ENCODE results near the gene HOXB2. TPM values are rescaled to one million over a fixed set of nuclear protein-coding genes. Genes with fewer than 3 reads are reported as not detected.

HOXB2 gene
- total RNA-seq, 1 experiment from 2014 or later: 34.5 TPM

DNA sequence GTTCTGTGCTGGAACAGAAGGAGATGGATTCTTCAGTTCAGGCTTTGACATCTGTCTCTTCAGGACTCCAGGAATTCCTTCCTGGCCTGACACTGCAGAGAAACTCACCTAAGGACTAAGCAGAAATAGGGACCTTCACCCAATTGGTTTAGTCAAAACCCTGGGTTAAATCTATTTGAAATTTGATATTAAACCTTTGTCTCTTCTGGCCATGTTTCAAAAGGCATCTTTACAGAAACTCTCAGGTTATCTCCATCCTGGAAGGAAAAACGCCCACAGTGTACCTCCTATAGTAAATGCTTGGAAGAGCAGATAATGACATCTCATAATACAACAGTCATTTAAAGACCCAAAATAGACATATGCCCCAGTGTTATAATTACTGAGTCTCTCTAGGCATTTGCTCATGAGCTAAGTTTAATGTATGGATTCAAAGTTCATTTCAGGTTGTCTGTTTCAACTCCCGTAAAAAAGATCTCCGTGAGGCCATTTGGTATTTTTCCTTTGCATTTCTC lies 38.9 kb upstream of the HOXB2 start:
- ChIA-PET POLR2A (ENCODE audit: low non-redundant PET) (interaction anchor here (0.5 to 0.7 kb wide), 4 partner anchors 197 to 238 kb away, joined by 3 to 8 read pairs (median 3); no protein-coding TSS in a partner anchor), CTCF (interaction anchor here (1.4 kb wide), 1 partner anchor 9 kb away, joined by 3 read pairs; no protein-coding TSS in a partner anchor)
- no peaks in the 10 kb centered on the region for H3K27me3 ChIP-seq (replicated peaks; ENCODE audit: insufficient read depth, low read depth, low read length, poor library complexity)
- no peak for DNase-seq (ENCODE audit: low spot score)
- intact Hi-C loops (cut with micrococcal nuclease; ENCODE audit: unreplicated experiment): no loop called here
- peaks cover 53% of the 10 kb centered on the region for H3K4me1 ChIP-seq (ENCODE audit: insufficient read depth, low read length, poor library complexity, severe bottlenecking)
- TF ChIP-seq CTCF (conservative IDR thresholded peaks at IDR 0.05; ENCODE audit: low read depth, low read length) (no peak), EZH2 (IDR thresholded peaks at IDR 0.05; ENCODE audit: borderline replicate concordance, low read depth, low read length, poor library complexity, severe bottlenecking) (no peak)
- H3K4me3 ChIP-seq (ENCODE audit: low read depth, low read length, poor library complexity, severe bottlenecking): no peak overlapping the region
- no peaks in the 10 kb centered on the region for H3K36me3 ChIP-seq (ENCODE audit: insufficient read depth, low read length, poor library complexity, severe bottlenecking)
- H3K27ac ChIP-seq (ENCODE audit: low read depth, low read length, poor library complexity, severe bottlenecking): no peak overlapping the region
- BruUV-seq (replicated peaks): no TSS peak
- no peaks in the 10 kb centered on the region for H3K9me3 ChIP-seq (ENCODE audit: low read depth, low read length, poor library complexity, severe bottlenecking)

- H3K4me3 ChIP-seq (ENCODE audit: low read depth, low read length, poor library complexity, severe bottlenecking): no peak overlapping the region
Measured at GRCh38 chr17:48582750-48583069, 37.8 kb upstream of the HOXB2 start.

DNA sequence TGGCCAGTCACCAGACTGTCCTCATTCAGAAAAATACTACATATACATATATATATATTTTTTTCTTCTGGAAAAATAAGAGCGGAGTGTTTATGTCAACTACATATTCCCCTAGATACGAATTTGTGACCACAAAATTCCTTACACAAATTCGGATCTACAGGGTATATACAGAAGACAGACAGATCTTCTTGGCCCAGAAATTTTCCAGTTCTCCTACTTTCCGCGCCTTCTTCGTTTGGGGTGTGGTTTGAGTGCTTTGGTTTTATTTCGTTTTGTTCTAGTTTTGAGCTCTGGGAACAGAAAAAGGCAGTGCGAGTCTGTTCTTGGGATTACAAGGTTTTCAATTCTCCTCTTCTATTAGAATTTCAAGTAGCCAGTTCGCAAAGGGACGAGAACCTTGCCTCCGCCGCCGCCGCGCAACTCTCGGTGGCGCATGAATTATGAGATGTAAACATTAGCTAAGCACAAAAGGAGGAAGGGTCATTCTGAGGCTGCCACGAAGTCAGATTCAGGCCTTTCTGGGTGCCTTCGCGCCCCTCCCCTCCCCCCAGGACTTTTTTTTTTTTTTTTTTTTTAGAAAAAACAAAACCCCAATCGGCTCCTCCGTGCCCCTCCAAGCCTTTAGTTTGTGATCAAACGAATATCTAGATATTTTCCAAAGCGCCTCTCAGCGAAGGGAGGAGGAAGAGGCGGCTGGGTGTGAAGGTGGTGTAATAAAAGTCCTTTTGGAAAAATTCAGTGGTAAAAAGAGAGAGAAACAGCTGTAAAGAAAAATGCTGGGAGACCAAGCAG lies 35.0 kb upstream of the HOXB2 start:
- Histone ChIP-seq H3K27me3 (replicated peaks; ENCODE audit: insufficient read depth, low read depth, low read length, poor library complexity) (no peaks in the 10 kb centered on the region), H3K4me3 (ENCODE audit: low read depth, low read length, poor library complexity, severe bottlenecking) (no peak overlapping the region), H3K4me1 (ENCODE audit: insufficient read depth, low read length, poor library complexity, severe bottlenecking) (peaks cover 36% of the 10 kb centered on the region), H3K27ac (ENCODE audit: low read depth, low read length, poor library complexity, severe bottlenecking) (no peak overlapping the region), H3K36me3 (ENCODE audit: insufficient read depth, low read length, poor library complexity, severe bottlenecking) (no peaks in the 10 kb centered on the region), H3K9me3 (ENCODE audit: low read depth, low read length, poor library complexity, severe bottlenecking) (no peaks in the 10 kb centered on the region)
- TF ChIP-seq EZH2 (IDR thresholded peaks at IDR 0.05; ENCODE audit: borderline replicate concordance, low read depth, low read length, poor library complexity, severe bottlenecking) (no peak), CTCF (conservative IDR thresholded peaks at IDR 0.05; ENCODE audit: low read depth, low read length) (no peak)
- intact Hi-C loops (cut with micrococcal nuclease; ENCODE audit: unreplicated experiment): no loop called here
- ChIA-PET CTCF (no interaction called here), POLR2A (ENCODE audit: low non-redundant PET) (no interaction called here)
- no peak for DNase-seq (ENCODE audit: low spot score)
- BruUV-seq (replicated peaks): no TSS peak

More at GRCh38 chr17:48582750-48583069, 37.8 kb upstream of the HOXB2 start:
- H3K27me3 ChIP-seq (replicated peaks; ENCODE audit: insufficient read depth, low read depth, low read length, poor library complexity): no peaks in the 10 kb centered on the region
- no TSS peak for BruUV-seq (replicated peaks)
- POLR2A ChIA-PET (ENCODE audit: low non-redundant PET): no interaction called here
- H3K27ac ChIP-seq (ENCODE audit: low read depth, low read length, poor library complexity, severe bottlenecking): no peak overlapping the region
- no peak for TF ChIP-seq EZH2 (IDR thresholded peaks at IDR 0.05; ENCODE audit: borderline replicate concordance, low read depth, low read length, poor library complexity, severe bottlenecking)
- no peak for TF ChIP-seq CTCF (conservative IDR thresholded peaks at IDR 0.05; ENCODE audit: low read depth, low read length)
- no peaks in the 10 kb centered on the region for H3K9me3 ChIP-seq (ENCODE audit: low read depth, low read length, poor library complexity, severe bottlenecking)
- no peak for DNase-seq (ENCODE audit: low spot score)
- CTCF ChIA-PET: interaction anchor here (0.7 kb wide), 1 partner anchor 27 kb away, joined by 3 read pairs; no protein-coding TSS in a partner anchor
- intact Hi-C loops (cut with micrococcal nuclease; ENCODE audit: unreplicated experiment): no loop called here
- H3K36me3 ChIP-seq (ENCODE audit: insufficient read depth, low read length, poor library complexity, severe bottlenecking): no peaks in the 10 kb centered on the region
- peaks cover 45% of the 10 kb centered on the region for H3K4me1 ChIP-seq (ENCODE audit: insufficient read depth, low read length, poor library complexity, severe bottlenecking)

All from A673 (cell line).